IMR-90 (cell line): Measurements from ENCODE around the gene HLA-A. TPM values are rescaled to one million over a fixed set of nuclear protein-coding genes. Genes with fewer than 3 reads are reported as not detected.

Experiments used
- ATAC-seq: fragments of 200-7000 bp; cut with Tn5 transposase; 2 replicates; pipeline ENCODE4 v1.9.1; 2020; ENCODE audit warnings: low read depth, mild to moderate bottlenecking, moderate library complexity
- BruUV-seq: library from RNA; stranded (reverse); fragments of 400-500 nt; replicated peaks from 2 replicates; lab custom pipeline; 2021; lab: Mats Ljungman, UMichigan
- CTCF ChIA-PET: fragments of 300-600 bp; formaldehyde crosslinking; extraction: SDS; loops from one replicate; lab custom pipeline; 2021; ENCODE audit warnings: antibody characterized with exemption; lab: Yijun Ruan, JAX
- POLR2A ChIA-PET: fragments of 300-600 bp; sonication (Branson Sonifier 250); formaldehyde crosslinking; loops from one replicate; lab custom pipeline; 2022; ENCODE audit warnings: antibody characterized with exemption; ENCODE audit not compliant: unreplicated experiment; lab: Charles Lee
- DNase-seq: peaks from one replicate; pipeline ENCODE4 v3.0.0; 2013
- H2AFZ ChIP-seq: replicated peaks from 2 replicates; pipeline ENCODE3; 2013; ENCODE audit warnings: low read length, mild to moderate bottlenecking; ENCODE audit not compliant: poor library complexity
- H2AK5ac ChIP-seq: 2 replicates; pipeline ENCODE4 v1.6.1; 2013; ENCODE audit warnings: low read depth, low read length, inconsistent platforms
- H2AK9ac ChIP-seq: replicated peaks from 2 replicates; pipeline ENCODE3; 2013; ENCODE audit warnings: mild to moderate bottlenecking, low read depth, low read length, moderate library complexity; ENCODE audit not compliant: poor library complexity
- H2BK120ac ChIP-seq: 2 replicates; pipeline ENCODE4 v1.6.1; 2013; ENCODE audit warnings: low read depth, low read length, inconsistent platforms
- H2BK15ac ChIP-seq: 3 replicates; pipeline ENCODE4 v1.6.1; 2013; ENCODE audit warnings: low read depth, low read length, inconsistent platforms
- H2BK20ac ChIP-seq: 2 replicates; pipeline ENCODE4 v1.6.1; 2013; ENCODE audit warnings: low read depth, mild to moderate bottlenecking, inconsistent platforms, low read length, moderate library complexity
- H2BK5ac ChIP-seq: 2 replicates; pipeline ENCODE4 v1.6.1; 2013; ENCODE audit warnings: mild to moderate bottlenecking, low read depth, low read length, inconsistent platforms; ENCODE audit not compliant: poor library complexity, severe bottlenecking
- H3K14ac ChIP-seq: replicated peaks from 2 replicates; pipeline ENCODE4 v1.6.1; 2013; ENCODE audit warnings: low read depth, low read length, inconsistent platforms
- H3K18ac ChIP-seq: 2 replicates; pipeline ENCODE4 v1.6.1; 2013; ENCODE audit warnings: low read depth, low read length, control low read depth
- H3K23ac ChIP-seq: 2 replicates; pipeline ENCODE4 v1.6.1; 2013; ENCODE audit warnings: low read depth, low read length, inconsistent platforms
- H3K27ac ChIP-seq: 2 replicates; pipeline ENCODE4 v1.5.1; 2013; ENCODE audit warnings: mild to moderate bottlenecking, control low read depth, low read length; ENCODE audit not compliant: insufficient read depth
- H3K27me3 ChIP-seq: 2 replicates; pipeline ENCODE4 v1.6.1; 2013; ENCODE audit warnings: low read length; ENCODE audit not compliant: control insufficient read depth, insufficient read depth
- H3K36me3 ChIP-seq: 2 replicates; pipeline ENCODE4 v1.6.1; 2013; ENCODE audit warnings: low read length, mixed read lengths; ENCODE audit not compliant: control insufficient read depth, insufficient read depth
- H3K4ac ChIP-seq: 2 replicates; pipeline ENCODE4 v1.6.1; 2013; ENCODE audit warnings: low read depth, low read length, inconsistent platforms
- H3K4me1 ChIP-seq: 2 replicates; pipeline ENCODE4 v1.6.1; 2013; ENCODE audit warnings: low read length, mixed read lengths; ENCODE audit not compliant: control insufficient read depth, insufficient read depth
- H3K4me2 ChIP-seq: 2 replicates; pipeline ENCODE4 v1.6.1; 2013; ENCODE audit warnings: low read depth, mild to moderate bottlenecking, control low read depth, low read length, moderate library complexity
- H3K4me3 ChIP-seq: 2 replicates; pipeline ENCODE4 v1.5.1; 2013; ENCODE audit warnings: low read depth, mild to moderate bottlenecking, control low read depth, low read length, moderate library complexity; ENCODE audit not compliant: insufficient read depth
- H3K56ac ChIP-seq: 2 replicates; pipeline ENCODE4 v1.6.1; 2013; ENCODE audit warnings: low read length, inconsistent platforms; ENCODE audit not compliant: insufficient read depth; ENCODE audit errors: extremely low read depth
- H3K79me1 ChIP-seq, 2 experiments: 2 replicates each; pipeline ENCODE4 v1.6.1; 2013; ENCODE audit warnings: low read length in 2 of 2, inconsistent platforms in 1 of 2, low read depth in 1 of 2
- H3K9ac ChIP-seq: 2 replicates; pipeline ENCODE4 v1.6.1; 2013; ENCODE audit warnings: low read depth, low read length, control low read depth
- H3K9me1 ChIP-seq: 2 replicates; pipeline ENCODE4 v1.6.1; 2013; ENCODE audit warnings: low read length, inconsistent platforms; ENCODE audit not compliant: insufficient read depth
- H3K9me3 ChIP-seq: 2 replicates; pipeline ENCODE4 v1.6.1; 2013; ENCODE audit warnings: low read length; ENCODE audit not compliant: control insufficient read depth, insufficient read depth
- H4K20me1 ChIP-seq: 2 replicates; pipeline ENCODE4 v1.6.1; 2013; ENCODE audit warnings: low read length, inconsistent platforms; ENCODE audit not compliant: insufficient read depth
- H4K5ac ChIP-seq: 2 replicates; pipeline ENCODE4 v1.6.1; 2013; ENCODE audit warnings: mild to moderate bottlenecking, low read depth, low read length, control low read depth
- H4K8ac ChIP-seq, 2 experiments: 2 replicates each; pipeline ENCODE4 v1.6.1; 2013; ENCODE audit warnings: low read depth in 2 of 2, low read length in 2 of 2, control low read depth in 1 of 2, inconsistent platforms in 1 of 2
- H4K91ac ChIP-seq: 2 replicates; pipeline ENCODE4 v1.6.1; 2013; ENCODE audit warnings: low read depth, low read length, inconsistent platforms; ENCODE audit not compliant: insufficient read depth
- BHLHE40 ChIP-seq: fragments of 150-350 bp; IDR thresholded peaks from 2 replicates; pipeline ENCODE4 v1.6.1; 2016; ENCODE audit warnings: mild to moderate bottlenecking, low read depth, low read length
- CEBPB ChIP-seq: IDR thresholded peaks from 2 replicates; pipeline ENCODE4 v1.6.1; 2012; ENCODE audit warnings: low read depth, low read length, improper control_type of control experiment
- CHD1 ChIP-seq: IDR thresholded peaks from 2 replicates; pipeline ENCODE4 v1.6.1; 2012; ENCODE audit warnings: low read depth, low read length, improper control_type of control experiment
- FOS ChIP-seq: fragments of 150-350 bp; IDR thresholded peaks from 2 replicates; pipeline ENCODE4 v1.6.1; 2016; ENCODE audit warnings: low read depth, low read length
- MAFK ChIP-seq: IDR thresholded peaks from 2 replicates; pipeline ENCODE4 v1.6.1; 2012; ENCODE audit warnings: low read depth, low read length, improper control_type of control experiment
- MAZ ChIP-seq: IDR thresholded peaks from 2 replicates; pipeline ENCODE4 v1.6.1; 2012; ENCODE audit warnings: low read depth, mild to moderate bottlenecking, low read length, improper control_type of control experiment, moderate library complexity, borderline replicate concordance
- MXI1 ChIP-seq: IDR thresholded peaks from 2 replicates; pipeline ENCODE4 v1.6.1; 2012; ENCODE audit warnings: low read depth, mild to moderate bottlenecking, low read length, moderate library complexity, borderline replicate concordance
- NFE2L2 ChIP-seq: fragments of 150-350 bp; IDR thresholded peaks from 2 replicates; pipeline ENCODE4 v1.6.1; 2016; ENCODE audit warnings: low read depth, mild to moderate bottlenecking, low read length
- POLR2A ChIP-seq: IDR thresholded peaks from 2 replicates; pipeline ENCODE4 v1.6.1; 2012; ENCODE audit warnings: mild to moderate bottlenecking, low read depth, low read length
- RAD21 ChIP-seq: IDR thresholded peaks from 2 replicates; pipeline ENCODE4 v1.6.1; 2012; ENCODE audit warnings: low read length, improper control_type of control experiment
- RCOR1 ChIP-seq: IDR thresholded peaks from 2 replicates; pipeline ENCODE4 v1.6.1; 2012; ENCODE audit warnings: mild to moderate bottlenecking, low read length, improper control_type of control experiment; ENCODE audit not compliant: insufficient replicate concordance
- RFX5 ChIP-seq: IDR thresholded peaks from 2 replicates; pipeline ENCODE4 v1.8.0; 2012; ENCODE audit warnings: low read depth, mild to moderate bottlenecking, low read length, moderate library complexity
- SMC3 ChIP-seq: fragments of 150-350 bp; IDR thresholded peaks from 2 replicates; pipeline ENCODE4 v1.6.1; 2016; ENCODE audit warnings: low read depth, mild to moderate bottlenecking, antibody characterized with exemption, low read length, moderate library complexity
- WGBS, 2 experiments: methylation state at CpG; one replicate each; pipeline versions ENCODE4 v1.1.5 to v1.1.7; 2013; ENCODE audit warnings: missing lambda C conversion rate in 2 of 2; ENCODE audit not compliant: insufficient read length in 1 of 2; ENCODE audit errors: extremely low coverage in 2 of 2; 5-methylcytosine and 5-hydroxymethylcytosine counted together
- dilution Hi-C: fragments of 300-500 bp; cut with HindIII; formaldehyde crosslinking; loops from one replicate; pipeline ENCODE4 v1.14.3; 2018; ENCODE audit warnings: low sequenced_read_pairs; ENCODE audit not compliant: unreplicated experiment
- in situ Hi-C: fragments of 300-500 bp; cut with MboI; formaldehyde crosslinking; loops from 3 replicates; pipeline ENCODE4 v1.14.3; 2019; ENCODE audit warnings: low sequenced_read_pairs, inconsistent platforms, mixed read lengths
- intact Hi-C: fragments of 100-400 bp; cut with micrococcal nuclease; formaldehyde crosslinking; loops from 2 replicates; pipeline ENCODE4 v1.10.0; 2022
- polyA plus RNA-seq, 3 experiments: library from polyadenylated mRNA; depleted of rRNA; stranded (reverse); fragments of >200 nt; gene quantifications; 2 replicates each; pipeline ENCODE4 v1.2.3, GENCODE V29; 2012; ENCODE audit warnings: low replicate concordance in 1 of 3
- total RNA-seq: library from RNA; depleted of rRNA; stranded (reverse); fragments of >200 nt; gene quantifications from 2 replicates; pipeline ENCODE4 v1.2.3, GENCODE V29; 2012
- TF ChIP-seq, protein P1 (sequence below): conservative IDR thresholded peaks from 2 replicates; pipeline ENCODE4 v1.5.1; 2012; ENCODE audit warnings: mild to moderate bottlenecking, low read depth, low read length, improper control_type of control experiment
- TF ChIP-seq, protein P2 (sequence below): fragments of 150-350 bp; IDR thresholded peaks from 2 replicates; pipeline ENCODE4 v1.6.1; 2017; ENCODE audit warnings: mild to moderate bottlenecking, antibody characterized with exemption, low read length, low read depth
- TF ChIP-seq, protein P3 (sequence below): fragments of 150-350 bp; IDR thresholded peaks from 2 replicates; pipeline ENCODE4 v1.6.1; 2016; ENCODE audit warnings: low read depth, mild to moderate bottlenecking, low read length, moderate library complexity, borderline replicate concordance

Gene HLA-A
- total and polyA plus RNA-seq, 2 of the 4 experiments (the other 2 are of a cell fraction): 94.5 to 218 TPM

DNA sequence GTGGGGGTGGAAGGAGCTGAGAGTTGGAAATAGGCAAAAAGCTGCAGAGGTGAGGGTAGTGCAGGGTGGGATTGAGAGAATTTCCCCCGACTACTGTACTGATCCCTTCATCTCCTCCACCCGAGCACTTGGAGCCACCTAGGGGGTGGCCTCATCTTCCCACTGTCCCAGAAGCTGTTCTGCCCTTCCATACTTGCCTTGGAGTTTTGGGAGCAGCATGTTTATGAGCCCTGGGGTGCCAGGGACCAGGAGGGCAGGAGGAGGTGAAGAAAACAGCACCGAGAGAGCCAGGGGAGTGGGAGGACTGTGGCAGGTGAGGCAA is 34.0 kb upstream of the HLA-A start:
- ATAC-seq: no peak
- Histone ChIP-seq H3K14ac (no peak overlapping the region), H3K56ac (no peak overlapping the region), H3K27ac (no peak overlapping the region), H2BK20ac (no peak overlapping the region), H3K18ac (no peak overlapping the region), H2AK9ac (no peak overlapping the region), H2BK15ac (no peak overlapping the region), H4K8ac (no peak overlapping the region), H3K4me1 (no peaks in the 10 kb centered on the region), H2BK5ac (no peak overlapping the region), H3K27me3 (peaks cover 19% of the 10 kb centered on the region), H3K9me3 (no peaks in the 10 kb centered on the region), H3K9me1 (no peaks in the 10 kb centered on the region), H3K36me3 (no peaks in the 10 kb centered on the region), H3K4me2 (no peak overlapping the region), H3K9ac (no peak overlapping the region), H3K4me3 (no peak overlapping the region), H4K5ac (no peak overlapping the region), H4K20me1 (no peaks in the 10 kb centered on the region), H3K79me1 (no peaks in the 10 kb centered on the region), H4K91ac (no peak overlapping the region), H3K23ac (no peak overlapping the region), H2AK5ac (no peak overlapping the region), H2AFZ (no peak overlapping the region), H3K4ac (no peak overlapping the region), H2BK120ac (no peak overlapping the region)
- no CpG with 5 or more reads among the region's 3 CpGs for WGBS, 2 experiments
- intact Hi-C loops: no loop called here
- CTCF ChIA-PET: interaction anchor here (0.6 kb wide), 1 partner anchor 53 kb away, joined by 3 read pairs; no protein-coding TSS in a partner anchor
- POLR2A ChIA-PET: no interaction called here
- in situ Hi-C loops: no loop called here
- no TSS peak for BruUV-seq
- TF ChIP-seq MAFK: no peak
- TF ChIP-seq MXI1: no peak
- no peak for TF ChIP-seq BHLHE40
- TF ChIP-seq, protein P1, sequence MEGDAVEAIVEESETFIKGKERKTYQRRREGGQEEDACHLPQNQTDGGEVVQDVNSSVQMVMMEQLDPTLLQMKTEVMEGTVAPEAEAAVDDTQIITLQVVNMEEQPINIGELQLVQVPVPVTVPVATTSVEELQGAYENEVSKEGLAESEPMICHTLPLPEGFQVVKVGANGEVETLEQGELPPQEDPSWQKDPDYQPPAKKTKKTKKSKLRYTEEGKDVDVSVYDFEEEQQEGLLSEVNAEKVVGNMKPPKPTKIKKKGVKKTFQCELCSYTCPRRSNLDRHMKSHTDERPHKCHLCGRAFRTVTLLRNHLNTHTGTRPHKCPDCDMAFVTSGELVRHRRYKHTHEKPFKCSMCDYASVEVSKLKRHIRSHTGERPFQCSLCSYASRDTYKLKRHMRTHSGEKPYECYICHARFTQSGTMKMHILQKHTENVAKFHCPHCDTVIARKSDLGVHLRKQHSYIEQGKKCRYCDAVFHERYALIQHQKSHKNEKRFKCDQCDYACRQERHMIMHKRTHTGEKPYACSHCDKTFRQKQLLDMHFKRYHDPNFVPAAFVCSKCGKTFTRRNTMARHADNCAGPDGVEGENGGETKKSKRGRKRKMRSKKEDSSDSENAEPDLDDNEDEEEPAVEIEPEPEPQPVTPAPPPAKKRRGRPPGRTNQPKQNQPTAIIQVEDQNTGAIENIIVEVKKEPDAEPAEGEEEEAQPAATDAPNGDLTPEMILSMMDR: no peak
- no peak for TF ChIP-seq MAZ
- no peak for TF ChIP-seq CHD1
- TF ChIP-seq NFE2L2: no peak
- no peak for TF ChIP-seq FOS
- no peak for TF ChIP-seq RFX5
- TF ChIP-seq RCOR1: no peak
- no peak for TF ChIP-seq SMC3
- no peak for TF ChIP-seq RAD21
- TF ChIP-seq POLR2A: no peak
- TF ChIP-seq, protein P2, sequence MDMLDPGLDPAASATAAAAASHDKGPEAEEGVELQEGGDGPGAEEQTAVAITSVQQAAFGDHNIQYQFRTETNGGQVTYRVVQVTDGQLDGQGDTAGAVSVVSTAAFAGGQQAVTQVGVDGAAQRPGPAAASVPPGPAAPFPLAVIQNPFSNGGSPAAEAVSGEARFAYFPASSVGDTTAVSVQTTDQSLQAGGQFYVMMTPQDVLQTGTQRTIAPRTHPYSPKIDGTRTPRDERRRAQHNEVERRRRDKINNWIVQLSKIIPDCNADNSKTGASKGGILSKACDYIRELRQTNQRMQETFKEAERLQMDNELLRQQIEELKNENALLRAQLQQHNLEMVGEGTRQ: no peak
- no peak for TF ChIP-seq CEBPB
- TF ChIP-seq, protein P3, sequence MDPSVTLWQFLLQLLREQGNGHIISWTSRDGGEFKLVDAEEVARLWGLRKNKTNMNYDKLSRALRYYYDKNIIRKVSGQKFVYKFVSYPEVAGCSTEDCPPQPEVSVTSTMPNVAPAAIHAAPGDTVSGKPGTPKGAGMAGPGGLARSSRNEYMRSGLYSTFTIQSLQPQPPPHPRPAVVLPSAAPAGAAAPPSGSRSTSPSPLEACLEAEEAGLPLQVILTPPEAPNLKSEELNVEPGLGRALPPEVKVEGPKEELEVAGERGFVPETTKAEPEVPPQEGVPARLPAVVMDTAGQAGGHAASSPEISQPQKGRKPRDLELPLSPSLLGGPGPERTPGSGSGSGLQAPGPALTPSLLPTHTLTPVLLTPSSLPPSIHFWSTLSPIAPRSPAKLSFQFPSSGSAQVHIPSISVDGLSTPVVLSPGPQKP: no peak
- no peak for DNase-seq
- dilution Hi-C loops: no loop called here
